SIG-M5 treated with dmso at 0.1 percent for 504 hours (cell line): ENCODE measurements around the gene MSANTD1.

Source experiments
- DNase-seq: peaks from one replicate; lab custom pipeline; 2025; ENCODE audit not compliant: unreplicated experiment; lab: John Stamatoyannopoulos, UW

Gene MSANTD1

DNA sequence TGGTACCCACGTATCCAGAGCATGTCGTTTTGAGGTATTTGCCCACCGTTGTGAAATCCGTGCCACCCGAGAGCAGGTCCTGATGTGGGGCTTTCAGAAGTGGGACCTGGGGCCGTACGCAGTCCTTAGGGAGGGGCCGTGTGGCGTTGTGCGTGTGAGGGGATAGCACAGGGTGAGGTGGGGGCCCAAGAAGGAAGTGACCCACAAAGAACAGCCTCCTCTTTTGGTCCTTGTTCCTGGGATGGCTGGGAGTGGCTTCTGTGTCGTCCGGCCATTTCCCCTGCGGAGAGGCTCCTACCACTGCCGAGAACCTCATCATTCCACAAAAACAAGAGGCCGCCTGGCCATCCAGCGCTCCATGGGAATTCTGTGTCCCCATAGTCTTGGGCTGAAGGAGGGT is 17.0 kb upstream of the MSANTD1 start:
- no peak for DNase-seq

DNA sequence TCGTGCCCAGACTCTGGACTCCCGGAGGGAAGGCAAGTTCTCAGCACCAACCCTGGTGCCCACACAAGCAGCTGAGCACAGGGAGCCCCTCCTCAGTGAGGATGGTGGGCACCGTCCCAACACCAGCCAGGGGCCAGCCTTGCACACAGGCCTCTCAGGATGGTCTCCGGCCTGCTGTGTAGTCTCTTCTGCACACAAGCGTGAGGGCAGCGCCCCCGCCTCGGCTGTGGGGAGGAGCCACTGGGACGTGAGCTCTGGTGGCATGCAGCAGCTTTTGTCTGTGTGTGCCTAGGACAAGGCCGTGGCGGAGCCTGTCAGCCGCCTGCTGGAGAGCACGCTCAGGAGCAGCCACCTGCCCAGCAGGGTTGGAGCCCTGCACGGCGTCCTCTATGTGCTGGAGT is 16.1 kb upstream of the MSANTD1 start:
- DNase-seq, result no peak

DNA sequence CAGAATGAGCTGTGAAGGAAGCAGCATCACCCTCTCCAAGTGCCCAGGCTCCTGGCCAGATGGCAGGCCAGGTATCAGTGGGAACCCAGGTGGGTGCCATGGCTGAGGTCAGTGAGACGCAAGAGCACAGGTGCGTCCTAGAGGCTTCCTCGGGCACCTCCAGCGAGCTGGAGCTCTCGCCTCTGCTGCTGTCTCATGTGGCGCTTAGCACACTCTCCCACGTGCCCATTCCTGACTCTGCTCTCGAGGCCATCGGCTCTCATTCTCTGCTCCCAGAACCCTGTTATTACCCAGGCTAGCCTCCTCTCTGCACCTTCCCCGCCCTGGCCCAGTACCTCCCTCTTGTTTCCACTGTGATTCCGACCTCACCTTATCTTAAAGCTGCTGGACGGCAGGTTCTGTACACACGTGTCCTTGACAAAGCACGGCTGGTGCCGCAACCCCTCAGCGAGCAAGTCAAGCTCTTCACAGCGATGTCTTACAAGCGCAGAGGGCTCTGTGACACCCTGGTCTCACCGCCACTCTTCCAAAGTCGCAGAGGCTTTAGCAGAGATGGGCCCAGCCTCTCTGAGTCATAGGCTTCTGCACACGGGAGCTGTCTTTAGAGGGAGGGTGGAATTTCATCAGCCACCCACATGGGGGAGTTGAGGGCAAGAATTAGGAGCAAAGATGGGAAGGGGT is 15.4 kb upstream of the MSANTD1 start:
- no peak for DNase-seq

DNA sequence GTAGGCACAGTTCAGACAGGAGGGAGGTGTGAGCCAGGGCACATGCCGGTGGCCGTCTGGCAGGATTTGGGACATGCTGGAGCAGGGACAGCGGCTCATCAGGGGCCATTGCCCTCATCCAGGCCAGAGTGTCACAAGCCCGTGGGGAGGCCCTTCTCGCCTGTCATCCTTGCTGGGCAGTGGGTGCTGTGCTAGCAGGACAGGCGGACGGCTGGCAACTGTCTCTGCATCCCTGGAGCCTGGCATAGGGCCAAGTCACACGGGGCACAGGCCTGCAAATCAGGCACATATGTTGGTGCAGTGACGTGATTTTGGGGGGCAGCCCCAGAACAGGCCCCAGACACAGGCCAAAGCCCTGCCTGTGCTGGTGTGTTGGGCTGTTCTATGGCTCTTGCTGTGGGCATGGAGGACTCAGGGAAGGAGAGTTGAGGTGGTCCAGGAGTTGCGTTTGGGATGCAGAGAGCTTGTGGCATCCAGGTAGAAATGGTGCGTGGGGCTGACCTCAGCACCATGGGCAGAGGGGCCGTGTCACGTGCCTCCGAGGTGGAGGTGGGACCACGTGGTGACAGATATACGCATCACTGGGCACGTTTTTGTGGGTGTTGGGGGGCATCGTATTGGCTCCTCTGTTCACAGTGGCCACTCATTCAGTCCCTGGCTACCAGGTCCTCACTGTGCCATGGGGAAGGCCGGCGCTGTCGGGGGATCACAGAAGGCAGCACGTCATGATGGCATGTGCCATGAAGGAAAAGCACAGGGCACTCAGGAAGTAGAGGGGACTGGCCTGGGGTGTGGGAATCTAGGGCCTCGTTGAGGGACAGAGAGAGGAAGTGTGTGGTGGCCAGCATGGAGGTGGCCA is 14.6 kb upstream of the MSANTD1 start:
- DNase-seq, result no peak

DNA sequence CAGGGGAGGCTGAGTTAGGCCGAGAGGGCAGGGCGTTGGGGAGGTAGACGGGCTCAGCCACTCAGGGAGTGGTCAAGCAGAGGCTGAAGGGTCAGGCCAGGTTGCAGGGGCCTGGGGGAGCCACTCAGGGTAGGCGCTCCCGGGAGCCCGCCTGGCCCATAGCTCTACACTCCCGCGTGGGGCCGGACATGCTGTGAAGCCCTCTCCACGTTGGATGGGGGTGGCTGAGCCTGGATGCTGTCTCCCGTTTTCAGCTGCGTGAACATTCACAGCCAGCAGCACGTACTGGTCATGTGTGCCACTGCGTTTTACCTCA is 14.0 kb upstream of the MSANTD1 start:
- DNase-seq, result no peak

DNA sequence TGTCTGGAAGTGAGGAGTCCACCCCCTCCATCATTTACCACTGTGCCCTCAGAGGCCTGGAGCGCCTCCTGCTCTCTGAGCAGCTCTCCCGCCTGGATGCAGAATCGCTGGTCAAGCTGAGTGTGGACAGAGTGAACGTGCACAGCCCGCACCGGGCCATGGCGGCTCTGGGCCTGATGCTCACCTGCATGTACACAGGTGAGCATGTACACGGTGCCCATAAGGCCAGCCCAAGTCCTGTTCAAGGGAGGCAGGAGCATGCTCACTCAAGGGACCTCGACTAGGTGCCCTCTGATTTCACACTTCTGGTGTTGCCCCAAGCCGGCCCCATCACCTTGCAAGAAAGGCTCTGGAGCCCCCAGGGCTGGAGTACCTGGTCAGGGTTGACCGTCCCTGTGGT is 13.4 kb upstream of the MSANTD1 start:
- no peak for DNase-seq

DNA sequence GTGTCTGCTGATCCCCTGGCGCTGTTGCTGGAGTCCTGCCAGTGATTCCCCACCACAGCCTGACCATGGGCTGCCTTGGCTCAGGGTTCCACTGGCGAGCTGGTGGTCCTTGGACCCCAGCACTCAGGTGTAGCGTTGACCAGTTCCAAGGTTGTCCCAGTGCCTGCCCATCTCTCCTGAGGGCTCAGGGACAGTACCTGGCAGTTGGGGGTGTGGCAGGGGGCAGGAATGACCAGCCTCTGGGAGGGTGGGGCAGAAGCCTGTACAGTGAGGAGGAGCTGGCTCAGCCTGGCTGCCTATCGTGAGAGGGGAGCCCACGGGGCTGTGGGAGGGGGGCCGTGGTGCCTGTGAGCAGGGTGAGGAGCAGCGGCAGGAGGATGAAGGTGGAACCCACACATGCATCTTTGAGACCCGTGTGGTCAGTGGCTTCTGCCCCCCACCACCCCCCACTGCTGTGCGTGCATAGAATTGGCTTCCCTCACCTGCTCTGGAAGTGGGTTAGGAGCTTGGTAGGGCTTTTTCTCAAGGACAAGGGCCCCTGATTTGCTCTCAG is 12.6 kb upstream of the MSANTD1 start:
- DNase-seq, result no peak

DNA sequence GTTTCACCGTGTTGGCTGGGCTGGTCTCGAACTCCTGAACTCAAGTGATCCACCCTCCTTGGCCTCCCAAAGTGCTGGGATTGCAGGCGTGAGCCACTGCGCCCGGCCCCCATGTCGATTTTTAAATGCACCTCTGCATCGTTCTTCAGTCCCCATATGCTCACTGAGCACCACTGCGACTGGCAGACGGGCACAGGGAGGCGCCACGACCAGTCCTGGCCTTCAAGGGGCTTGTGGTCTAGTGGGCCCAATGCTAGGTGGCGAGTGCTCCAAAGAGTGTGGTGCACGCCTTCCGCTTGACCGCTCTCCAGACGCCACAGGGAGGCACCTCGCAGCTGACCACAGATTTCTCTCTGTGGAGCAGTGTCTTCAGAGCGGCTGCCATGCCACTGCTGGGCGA is 11.7 kb upstream of the MSANTD1 start:
- DNase-seq, result no peak

DNA sequence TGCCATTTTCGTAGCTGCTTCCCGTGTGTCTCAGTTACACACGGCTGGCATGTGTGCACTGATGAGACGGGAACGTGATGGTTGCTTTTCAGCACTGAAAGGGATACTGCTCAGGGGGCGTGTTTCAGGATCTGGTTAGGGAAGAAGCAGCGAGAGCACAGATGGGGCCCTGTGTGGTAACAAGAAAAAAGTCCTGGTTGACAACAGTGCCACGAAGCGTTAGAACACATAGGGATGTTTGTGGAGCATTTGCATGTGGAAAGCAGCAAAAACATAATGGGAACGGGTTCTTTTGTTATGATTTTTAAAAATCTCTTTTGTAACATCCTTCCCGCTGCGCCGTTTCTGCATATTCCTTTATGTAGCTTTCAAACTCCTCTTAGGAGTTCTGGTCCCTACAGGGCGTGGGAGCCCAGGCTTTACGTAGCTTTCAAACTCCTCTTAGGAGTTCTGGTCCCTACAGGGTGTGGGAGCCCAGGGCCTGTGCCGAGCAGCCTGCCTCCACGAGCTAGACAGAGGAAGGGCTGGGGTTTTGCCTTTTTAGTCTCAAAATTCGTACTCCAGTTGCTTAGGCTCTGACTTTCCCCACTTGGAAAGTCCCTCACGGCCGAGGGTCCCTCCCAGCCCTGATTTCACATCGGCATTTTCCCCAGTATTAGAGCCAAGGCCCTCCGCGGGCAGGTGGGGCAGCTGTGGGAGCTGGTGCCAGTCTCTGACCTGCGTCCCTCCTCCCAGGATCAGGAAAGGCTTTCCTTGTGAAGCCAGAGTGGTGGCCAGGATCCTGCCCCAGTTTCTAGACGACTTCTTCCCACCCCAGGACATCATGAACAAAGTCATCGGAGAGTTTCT is 11.0 kb upstream of the MSANTD1 start:
- DNase-seq, result no peak

DNA sequence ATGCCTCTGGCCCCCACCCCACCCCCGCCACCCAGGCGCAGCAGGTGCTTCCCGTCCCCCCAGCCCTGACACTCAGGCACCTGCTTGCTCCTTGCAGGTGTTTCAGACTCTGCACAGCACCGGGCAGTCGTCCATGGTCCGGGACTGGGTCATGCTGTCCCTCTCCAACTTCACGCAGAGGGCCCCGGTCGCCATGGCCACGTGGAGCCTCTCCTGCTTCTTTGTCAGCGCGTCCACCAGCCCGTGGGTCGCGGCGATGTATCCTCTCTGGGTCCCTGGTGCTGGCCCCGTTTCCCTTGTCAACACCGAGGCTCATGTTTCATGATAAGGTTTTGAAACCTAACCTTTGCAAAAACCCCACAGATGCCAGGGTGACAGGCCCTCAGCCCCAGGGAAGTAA is 10.2 kb upstream of the MSANTD1 start:
- DNase-seq, result no peak

DNA sequence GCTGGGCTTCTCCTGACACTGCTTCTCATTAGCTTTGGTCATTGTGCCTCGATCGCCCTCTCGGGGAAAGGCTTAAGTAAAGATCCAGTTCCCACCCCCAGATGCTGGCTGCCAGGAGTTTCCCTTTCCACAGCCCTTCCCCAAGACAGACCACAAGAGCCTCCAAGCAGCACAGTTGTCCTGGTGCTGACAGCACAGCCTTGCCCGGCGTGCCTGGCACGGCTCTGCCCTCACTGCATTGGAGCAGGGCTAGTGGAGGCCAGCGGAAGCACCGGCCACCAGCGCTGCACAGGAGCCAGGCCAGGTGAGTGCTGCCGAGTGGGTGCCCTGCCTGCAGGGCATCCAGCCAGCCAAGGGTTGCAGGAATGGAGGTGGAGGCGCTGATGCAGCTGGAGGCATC is 9.7 kb upstream of the MSANTD1 start:
- DNase-seq, result no peak

DNA sequence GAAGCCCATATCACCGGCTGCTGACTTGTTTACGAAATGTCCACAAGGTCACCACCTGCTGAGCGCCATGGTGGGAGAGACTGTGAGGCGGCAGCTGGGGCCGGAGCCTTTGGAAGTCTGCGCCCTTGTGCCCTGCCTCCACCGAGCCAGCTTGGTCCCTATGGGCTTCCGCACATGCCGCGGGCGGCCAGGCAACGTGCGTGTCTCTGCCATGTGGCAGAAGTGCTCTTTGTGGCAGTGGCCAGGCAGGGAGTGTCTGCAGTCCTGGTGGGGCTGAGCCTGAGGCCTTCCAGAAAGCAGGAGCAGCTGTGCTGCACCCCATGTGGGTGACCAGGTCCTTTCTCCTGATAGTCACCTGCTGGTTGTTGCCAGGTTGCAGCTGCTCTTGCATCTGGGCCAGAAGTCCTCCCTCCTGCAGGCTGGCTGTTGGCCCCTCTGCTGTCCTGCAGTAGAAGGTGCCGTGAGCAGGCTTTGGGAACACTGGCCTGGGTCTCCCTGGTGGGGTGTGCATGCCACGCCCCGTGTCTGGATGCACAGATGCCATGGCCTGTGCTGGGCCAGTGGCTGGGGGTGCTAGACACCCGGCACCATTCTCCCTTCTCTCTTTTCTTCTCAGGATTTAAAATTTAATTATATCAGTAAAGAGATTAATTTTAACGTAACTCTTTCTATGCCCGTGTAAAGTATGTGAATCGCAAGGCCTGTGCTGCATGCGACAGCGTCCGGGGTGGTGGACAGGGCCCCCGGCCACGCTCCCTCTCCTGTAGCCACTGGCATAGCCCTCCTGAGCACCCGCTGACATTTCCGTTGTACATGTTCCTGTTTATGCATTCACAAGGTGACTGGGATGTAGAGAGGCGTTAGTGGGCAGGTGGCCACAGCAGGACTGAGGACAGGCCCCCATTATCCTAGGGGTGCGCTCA is 8.7 kb upstream of the MSANTD1 start:
- no peak for DNase-seq

DNA sequence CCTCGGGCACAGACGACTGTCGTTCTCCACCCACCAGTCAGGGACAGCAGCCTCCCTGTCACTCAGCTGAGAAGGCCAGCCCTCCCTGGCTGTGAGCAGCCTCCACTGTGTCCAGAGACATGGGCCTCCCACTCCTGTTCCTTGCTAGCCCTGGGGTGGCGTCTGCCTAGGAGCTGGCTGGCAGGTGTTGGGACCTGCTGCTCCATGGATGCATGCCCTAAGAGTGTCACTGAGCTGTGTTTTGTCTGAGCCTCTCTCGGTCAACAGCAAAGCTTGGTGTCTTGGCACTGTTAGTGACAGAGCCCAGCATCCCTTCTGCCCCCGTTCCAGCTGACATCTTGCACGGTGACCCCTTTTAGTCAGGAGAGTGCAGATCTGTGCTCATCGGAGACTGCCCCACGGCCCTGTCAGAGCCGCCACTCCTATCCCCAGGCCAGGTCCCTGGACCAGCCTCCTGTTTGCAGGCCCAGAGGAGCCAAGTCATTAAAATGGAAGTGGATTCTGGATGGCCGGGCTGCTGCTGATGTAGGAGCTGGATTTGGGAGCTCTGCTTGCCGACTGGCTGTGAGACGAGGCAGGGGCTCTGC is 7.9 kb upstream of the MSANTD1 start:
- DNase-seq, result no peak

DNA sequence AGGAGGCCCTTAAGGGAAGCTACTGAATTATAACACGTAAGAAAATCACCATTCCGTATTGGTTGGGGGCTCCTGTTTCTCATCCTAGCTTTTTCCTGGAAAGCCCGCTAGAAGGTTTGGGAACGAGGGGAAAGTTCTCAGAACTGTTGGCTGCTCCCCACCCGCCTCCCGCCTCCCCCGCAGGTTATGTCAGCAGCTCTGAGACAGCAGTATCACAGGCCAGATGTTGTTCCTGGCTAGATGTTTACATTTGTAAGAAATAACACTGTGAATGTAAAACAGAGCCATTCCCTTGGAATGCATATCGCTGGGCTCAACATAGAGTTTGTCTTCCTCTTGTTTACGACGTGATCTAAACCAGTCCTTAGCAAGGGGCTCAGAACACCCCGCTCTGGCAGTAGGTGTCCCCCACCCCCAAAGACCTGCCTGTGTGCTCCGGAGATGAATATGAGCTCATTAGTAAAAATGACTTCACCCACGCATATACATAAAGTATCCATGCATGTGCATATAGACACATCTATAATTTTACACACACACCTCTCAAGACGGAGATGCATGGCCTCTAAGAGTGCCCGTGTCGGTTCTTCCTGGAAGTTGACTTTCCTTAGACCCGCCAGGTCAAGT is 6.9 kb upstream of the MSANTD1 start:
- DNase-seq, result no peak

DNA sequence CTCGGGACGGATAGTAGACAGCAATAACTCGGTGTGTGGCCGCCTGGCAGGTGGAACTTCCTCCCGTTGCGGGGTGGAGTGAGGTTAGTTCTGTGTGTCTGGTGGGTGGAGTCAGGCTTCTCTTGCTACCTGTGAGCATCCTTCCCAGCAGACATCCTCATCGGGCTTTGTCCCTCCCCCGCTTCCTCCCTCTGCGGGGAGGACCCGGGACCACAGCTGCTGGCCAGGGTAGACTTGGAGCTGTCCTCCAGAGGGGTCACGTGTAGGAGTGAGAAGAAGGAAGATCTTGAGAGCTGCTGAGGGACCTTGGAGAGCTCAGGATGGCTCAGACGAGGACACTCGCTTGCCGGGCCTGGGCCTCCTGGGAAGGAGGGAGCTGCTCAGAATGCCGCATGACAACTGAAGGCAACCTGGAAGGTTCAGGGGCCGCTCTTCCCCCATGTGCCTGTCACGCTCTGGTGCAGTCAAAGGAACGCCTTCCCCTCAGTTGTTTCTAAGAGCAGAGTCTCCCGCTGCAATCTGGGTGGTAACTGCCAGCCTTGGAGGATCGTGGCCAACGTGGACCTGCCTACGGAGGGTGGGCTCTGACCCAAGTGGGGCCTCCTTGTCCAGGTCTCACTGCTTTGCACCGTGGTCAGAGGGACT is 5.7 kb upstream of the MSANTD1 start:
- DNase-seq, result no peak

DNA sequence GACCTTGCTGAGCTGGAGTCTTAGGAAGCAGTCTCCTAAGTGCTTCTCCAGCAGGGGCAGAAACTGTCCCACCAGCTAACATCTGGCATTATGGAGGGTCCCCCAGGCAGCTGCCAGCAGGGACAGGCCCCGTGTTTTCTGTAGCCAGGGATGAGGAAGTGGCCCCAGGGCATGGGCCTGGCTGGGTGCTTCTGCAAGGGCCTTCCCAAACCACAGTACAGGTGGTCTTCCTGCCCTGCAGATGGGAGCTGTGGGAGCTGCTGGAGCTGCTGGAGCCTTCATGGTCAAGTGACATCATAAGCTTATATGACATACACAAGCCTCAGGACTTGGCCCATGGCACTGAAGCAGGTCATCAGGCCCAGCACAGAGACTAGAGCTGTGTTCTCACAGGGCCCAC is 5.0 kb upstream of the MSANTD1 start:
- no peak for DNase-seq

DNA sequence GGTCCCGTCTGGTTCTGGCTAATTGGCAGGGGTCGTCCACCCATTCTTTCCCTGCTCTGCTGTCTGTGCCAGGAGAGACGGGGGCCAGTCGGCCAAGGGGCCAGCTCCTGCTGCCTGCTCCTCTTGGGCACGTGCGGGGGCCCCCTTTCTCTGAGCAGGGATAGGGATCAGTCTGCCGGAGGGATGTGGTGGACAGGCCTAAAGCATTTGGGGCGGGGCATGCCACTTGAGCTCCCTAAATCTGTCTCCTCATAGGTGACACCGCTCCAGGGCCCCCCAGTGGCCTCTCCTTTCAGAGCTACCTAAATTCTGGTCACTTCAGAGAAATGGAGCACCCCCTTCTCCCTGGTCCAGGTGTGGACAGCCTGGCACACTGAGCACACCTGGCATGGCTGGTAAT is 4.2 kb upstream of the MSANTD1 start:
- DNase-seq, result no peak

DNA sequence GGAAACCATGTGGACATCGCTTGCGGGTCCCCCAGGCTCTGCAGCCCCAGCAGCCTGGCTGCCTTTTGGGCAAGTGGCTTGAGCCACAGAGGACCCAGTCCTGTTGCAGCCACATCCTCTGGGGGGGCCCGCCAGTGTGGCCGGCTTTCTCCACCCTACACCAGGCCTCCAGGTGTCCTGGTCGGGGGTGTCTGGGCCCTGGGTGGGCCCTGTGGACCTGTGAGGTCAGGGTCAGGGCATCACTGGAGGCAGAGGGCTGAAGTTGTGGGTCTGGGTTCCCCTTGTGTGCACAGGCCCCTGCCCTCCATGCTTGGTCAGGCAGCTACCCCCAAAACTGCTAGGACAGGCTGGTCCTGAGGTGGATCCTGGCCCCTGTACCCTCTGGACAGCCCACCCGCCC is 3.3 kb upstream of the MSANTD1 start:
- DNase-seq, result no peak
